ENCODE data around the gene U2AF2. TPM values are rescaled to one million over a fixed set of nuclear protein-coding genes. Genes with fewer than 3 reads are reported as not detected.

U2AF2 gene
- total and polyA plus RNA-seq, 4 donors: 109 to 181 (median 132) TPM

DNA sequence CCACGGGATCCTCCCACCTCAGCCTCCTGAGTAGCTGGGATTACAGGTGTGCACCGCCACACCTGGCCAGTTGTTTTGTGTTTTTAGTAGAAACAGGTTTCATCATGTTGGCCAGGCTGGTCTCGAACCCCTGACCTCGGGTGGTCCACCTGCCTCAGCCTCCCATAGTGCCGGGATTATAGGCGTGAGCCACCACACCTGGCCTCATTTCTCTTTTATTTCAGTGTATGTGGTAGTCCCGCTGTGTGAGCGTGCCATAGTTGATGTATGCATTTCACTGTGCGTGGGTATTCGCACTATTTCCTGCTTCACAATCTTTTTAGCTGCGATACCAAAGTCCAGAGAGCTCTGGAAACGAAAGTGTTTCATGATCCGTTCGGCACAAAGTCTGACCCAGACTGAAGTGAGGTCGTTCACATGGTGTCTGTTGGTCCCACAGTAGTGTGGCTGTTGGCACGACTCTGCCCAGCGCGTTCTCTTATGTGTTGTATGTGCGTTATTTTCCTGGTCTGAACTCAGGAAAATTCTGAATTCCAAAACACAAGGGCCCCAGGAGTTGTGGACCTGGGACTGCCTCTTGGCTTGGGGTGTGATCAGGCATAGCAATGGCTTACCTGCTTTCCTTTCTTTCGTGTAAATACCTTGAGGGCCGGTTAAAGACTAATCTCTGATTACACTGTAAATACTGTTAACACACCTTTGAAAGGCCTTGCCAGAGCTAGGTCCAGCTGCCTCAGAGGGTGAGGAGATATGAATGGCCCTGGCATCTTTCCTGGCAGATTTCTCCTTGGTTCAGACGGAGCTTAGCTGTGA lies 28.8 kb downstream of the U2AF2 start:
- Histone ChIP-seq H3K4me3 (no peak overlapping the region), H3K9me3 (ENCODE audit: control insufficient read depth in 4 of 4, insufficient read depth in 3 of 4, low read length in 3 of 4) (no peaks in the 10 kb centered on the region), H3K9ac (ENCODE audit: insufficient read depth in 1 of 2, low read length in 2 of 2) (peak overlapping the region; percentile 3 to 8), H3K27me3 (ENCODE audit: control insufficient read depth in 3 of 3, insufficient read depth in 3 of 3, low read length in 2 of 3) (no peaks in the 10 kb centered on the region), H3K36me3 (ENCODE audit: control insufficient read depth in 4 of 4, insufficient read depth in 4 of 4, low read length in 4 of 4) (peaks cover 0 to 65% (median 37%) of the 10 kb centered on the region in 4 donors), H3K4me1 (ENCODE audit: control insufficient read depth in 5 of 5, insufficient read depth in 5 of 5, low read length in 5 of 5) (peaks cover 0 to 8% (median 0%) of the 10 kb centered on the region in 5 donors), H3K27ac (ENCODE audit: low read depth in 1 of 2, low read length in 1 of 2) (peak overlapping the region in 1 of 2 donors; percentile 51)
- peak; percentile 20 for ATAC-seq (ENCODE audit: insufficient read depth, low FRiP score)
- 72 to 93% methylated on average over 22 of the region's 22 CpGs for WGBS, 2 donors
- peak; percentile 33 to 75 (median 37) for DNase-seq
- TF ChIP-seq, protein P1, sequence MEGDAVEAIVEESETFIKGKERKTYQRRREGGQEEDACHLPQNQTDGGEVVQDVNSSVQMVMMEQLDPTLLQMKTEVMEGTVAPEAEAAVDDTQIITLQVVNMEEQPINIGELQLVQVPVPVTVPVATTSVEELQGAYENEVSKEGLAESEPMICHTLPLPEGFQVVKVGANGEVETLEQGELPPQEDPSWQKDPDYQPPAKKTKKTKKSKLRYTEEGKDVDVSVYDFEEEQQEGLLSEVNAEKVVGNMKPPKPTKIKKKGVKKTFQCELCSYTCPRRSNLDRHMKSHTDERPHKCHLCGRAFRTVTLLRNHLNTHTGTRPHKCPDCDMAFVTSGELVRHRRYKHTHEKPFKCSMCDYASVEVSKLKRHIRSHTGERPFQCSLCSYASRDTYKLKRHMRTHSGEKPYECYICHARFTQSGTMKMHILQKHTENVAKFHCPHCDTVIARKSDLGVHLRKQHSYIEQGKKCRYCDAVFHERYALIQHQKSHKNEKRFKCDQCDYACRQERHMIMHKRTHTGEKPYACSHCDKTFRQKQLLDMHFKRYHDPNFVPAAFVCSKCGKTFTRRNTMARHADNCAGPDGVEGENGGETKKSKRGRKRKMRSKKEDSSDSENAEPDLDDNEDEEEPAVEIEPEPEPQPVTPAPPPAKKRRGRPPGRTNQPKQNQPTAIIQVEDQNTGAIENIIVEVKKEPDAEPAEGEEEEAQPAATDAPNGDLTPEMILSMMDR (IDR thresholded peaks at IDR 0.05; ENCODE audit: control extremely low read depth, extremely low read depth): no peak

DNA sequence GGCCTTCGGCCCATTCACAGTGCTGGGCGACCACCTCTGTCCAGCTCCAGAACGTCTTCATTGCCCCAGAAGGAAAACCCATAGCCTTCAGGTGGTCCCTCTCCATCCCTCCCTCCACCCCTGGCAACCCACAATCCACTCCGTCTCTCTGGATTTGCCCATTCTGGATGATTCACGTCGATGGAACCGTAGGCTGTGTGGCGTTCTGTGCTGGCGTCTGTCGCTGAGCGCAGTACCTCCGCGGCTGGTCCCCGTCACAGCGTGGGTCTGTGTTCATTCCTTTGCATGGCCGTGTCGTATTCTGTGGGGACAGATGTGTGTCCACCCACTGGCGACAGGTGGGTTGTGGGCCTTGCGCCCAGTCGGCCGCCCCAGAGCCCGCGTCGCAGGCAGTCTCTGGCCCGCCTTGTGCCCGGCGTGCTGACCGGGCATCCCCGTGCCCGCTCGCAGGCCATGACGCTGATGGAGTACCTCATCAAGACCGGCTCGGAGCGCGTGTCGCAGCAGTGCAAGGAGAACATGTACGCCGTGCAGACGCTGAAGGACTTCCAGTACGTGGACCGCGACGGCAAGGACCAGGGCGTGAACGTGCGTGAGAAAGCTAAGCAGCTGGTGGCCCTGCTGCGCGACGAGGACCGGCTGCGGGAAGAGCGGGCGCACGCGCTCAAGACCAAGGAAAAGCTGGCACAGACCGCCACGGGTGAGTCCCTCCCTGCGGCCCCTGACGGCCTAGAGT lies 30.3 kb downstream of the U2AF2 start:
- no peak for DNase-seq
- H3K4me3 ChIP-seq: no peak overlapping the region
- H3K36me3 ChIP-seq (ENCODE audit: control insufficient read depth in 4 of 4, insufficient read depth in 4 of 4, low read length in 4 of 4): peaks cover 3 to 66% (median 32%) of the 10 kb centered on the region in 4 donors
- peaks cover 0 to 8% (median 0%) of the 10 kb centered on the region in 5 donors for H3K4me1 ChIP-seq (ENCODE audit: control insufficient read depth in 5 of 5, insufficient read depth in 5 of 5, low read length in 5 of 5)
- no peaks in the 10 kb centered on the region for H3K27me3 ChIP-seq (ENCODE audit: control insufficient read depth in 3 of 3, insufficient read depth in 3 of 3, low read length in 2 of 3)
- no peak for ATAC-seq (ENCODE audit: insufficient read depth, low FRiP score)
- WGBS, 2 donors: 97% methylated on average over 60 of the region's 60 CpGs
- H3K27ac ChIP-seq (ENCODE audit: low read depth in 1 of 2, low read length in 1 of 2): no peak overlapping the region
- no peak overlapping the region for H3K9ac ChIP-seq (ENCODE audit: insufficient read depth in 1 of 2, low read length in 2 of 2)
- TF ChIP-seq, protein P1 (IDR thresholded peaks at IDR 0.05; ENCODE audit: control extremely low read depth, extremely low read depth): no peak
- no peaks in the 10 kb centered on the region for H3K9me3 ChIP-seq (ENCODE audit: control insufficient read depth in 4 of 4, insufficient read depth in 3 of 4, low read length in 3 of 4)

DNA sequence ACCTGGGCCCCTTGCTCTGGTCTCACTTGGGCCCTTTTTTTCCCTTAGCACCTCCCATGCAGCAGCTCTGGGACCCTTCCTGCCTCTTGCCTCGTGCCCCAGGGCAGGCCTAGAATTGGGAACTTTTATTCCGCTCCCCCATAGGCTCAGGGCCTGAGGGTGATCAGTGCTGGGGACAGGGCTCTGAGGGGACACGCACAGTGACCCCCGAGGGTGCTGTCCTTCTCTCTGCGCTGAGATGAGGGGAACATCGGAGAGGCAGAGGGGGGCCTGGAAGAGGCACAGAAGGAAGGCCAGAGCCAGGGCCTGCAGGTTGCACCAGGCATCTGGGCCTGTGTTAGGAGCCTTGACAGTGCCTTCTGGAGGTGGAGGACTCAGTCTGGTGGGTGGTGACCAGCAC lies 30.9 kb downstream of the U2AF2 start:
- Histone ChIP-seq H3K36me3 (ENCODE audit: control insufficient read depth in 4 of 4, insufficient read depth in 4 of 4, low read length in 4 of 4) (peaks cover 3 to 66% (median 34%) of the 10 kb centered on the region in 4 donors), H3K27me3 (ENCODE audit: control insufficient read depth in 3 of 3, insufficient read depth in 3 of 3, low read length in 2 of 3) (no peaks in the 10 kb centered on the region), H3K27ac (ENCODE audit: low read depth in 1 of 2, low read length in 1 of 2) (no peak overlapping the region), H3K9ac (ENCODE audit: insufficient read depth in 1 of 2, low read length in 2 of 2) (no peak overlapping the region), H3K4me3 (no peak overlapping the region), H3K9me3 (ENCODE audit: control insufficient read depth in 4 of 4, insufficient read depth in 3 of 4, low read length in 3 of 4) (no peaks in the 10 kb centered on the region), H3K4me1 (ENCODE audit: control insufficient read depth in 5 of 5, insufficient read depth in 5 of 5, low read length in 5 of 5) (peaks cover 0 to 8% (median 0%) of the 10 kb centered on the region in 5 donors)
- WGBS, 2 donors: 96 to 97% methylated on average over 6 of the region's 6 CpGs
- TF ChIP-seq, protein P1 (IDR thresholded peaks at IDR 0.05; ENCODE audit: control extremely low read depth, extremely low read depth): no peak
- ATAC-seq (ENCODE audit: insufficient read depth, low FRiP score) (no peak), DNase-seq (no peak)
